Small intestine (tissue), 7 donors: ENCODE results near the gene HYAL1. TPM values are rescaled to one million over a fixed set of nuclear protein-coding genes. Genes with fewer than 3 reads are reported as not detected.

ENCODE experiments used
- DNase-seq, 2 donors: peaks; one replicate each; pipeline versions ENCODE4 v3.0.0 to v3.0.0-alpha.2; 2013
- FAIRE-seq: peaks from 2 replicates; lab custom pipeline; 2012; peaks lifted over from hg19 to GRCh38; lab: Jason Lieb, UNC
- H3K27ac ChIP-seq, 3 donors: one replicate each; pipeline ENCODE4 v1.5.1; 2013; ENCODE audit warnings: low read length in 2 of 3, mild to moderate bottlenecking in 2 of 3, control low read depth in 1 of 3, inconsistent platforms in 1 of 3, low read depth in 1 of 3, moderate library complexity in 1 of 3
- H3K27me3 ChIP-seq, 3 donors: one replicate each; pipeline ENCODE4 v1.6.1; 2013; ENCODE audit warnings: low read length in 3 of 3, inconsistent platforms in 1 of 3; ENCODE audit not compliant: control insufficient read depth in 3 of 3, insufficient read depth in 3 of 3
- H3K36me3 ChIP-seq, 3 donors: one replicate each; pipeline ENCODE4 v1.6.1; 2013; ENCODE audit warnings: low read length in 3 of 3, inconsistent platforms in 1 of 3, low read depth in 1 of 3, mild to moderate bottlenecking in 1 of 3, moderate library complexity in 1 of 3; ENCODE audit not compliant: control insufficient read depth in 3 of 3, insufficient read depth in 2 of 3
- H3K4me1 ChIP-seq, 3 donors: one replicate each; pipeline ENCODE4 v1.6.1; 2013; ENCODE audit warnings: low read length in 2 of 3, inconsistent platforms in 1 of 3, low read depth in 1 of 3, mild to moderate bottlenecking in 1 of 3, moderate library complexity in 1 of 3; ENCODE audit not compliant: control insufficient read depth in 3 of 3, insufficient read depth in 2 of 3
- H3K4me3 ChIP-seq, 3 donors: one replicate each; pipeline ENCODE4 v1.5.1; 2013; ENCODE audit warnings: low read length in 3 of 3, control low read depth in 1 of 3, inconsistent platforms in 1 of 3, low read depth in 1 of 3, mild to moderate bottlenecking in 1 of 3, moderate library complexity in 1 of 3
- H3K9me3 ChIP-seq, 2 donors: one replicate each; pipeline ENCODE4 v1.6.1; 2013; ENCODE audit warnings: low read depth in 1 of 2, low read length in 1 of 2; ENCODE audit not compliant: control insufficient read depth in 2 of 2, insufficient read depth in 1 of 2
- WGBS, 3 donors: extraction: QIAGEN DNeasy Blood & Tissue Kit; methylation state at CpG; one replicate each; pipeline ENCODE4 v1.1.7; 2013; 5-methylcytosine and 5-hydroxymethylcytosine counted together
- polyA plus RNA-seq, 4 donors: library from polyadenylated mRNA; stranded (reverse) in 3 of 4; unstranded in 1 of 4; fragments of 200-250 nt in 3 of 4; fragments of 120-200 nt in 1 of 4; gene quantifications; one replicate each; pipeline versions ENCODE4 v1.2.1 to v1.2.3, GENCODE V29; 2013
- donor health status: healthy with polysubstance abuse.
- donor health status: control.
- donor health status: control.
- donor health status: Bipolar disorder and iron deficiency.
- donor health status: healthy.

HYAL1 gene
- polyA plus RNA-seq, 4 donors, result 1.1 to 11.1 (median 3.7) TPM

DNA sequence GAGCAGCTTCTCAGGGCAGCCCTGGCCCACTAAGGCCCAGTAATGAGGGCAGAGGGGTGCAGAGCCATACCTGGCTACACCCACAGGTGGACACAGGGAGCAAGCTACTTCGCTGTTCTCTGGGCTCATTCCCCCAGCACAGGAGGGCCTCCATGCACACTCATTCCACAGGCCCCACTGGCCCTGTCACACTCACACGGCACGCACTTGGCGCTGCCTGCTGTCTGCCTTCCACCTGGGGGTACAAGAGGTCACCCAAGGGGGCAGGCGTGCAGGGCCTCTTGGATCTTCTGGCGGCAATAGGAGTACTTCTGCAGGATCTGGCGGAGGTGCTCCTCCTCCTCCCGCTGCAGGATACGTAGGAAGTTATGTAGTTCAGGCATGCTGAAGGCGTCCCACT is 27.0 kb upstream of the HYAL1 start:
- Histone ChIP-seq H3K27ac (no peak overlapping the region), H3K4me1 (peaks cover 0 to 24% (median 9%) of the 10 kb centered on the region in 3 donors), H3K27me3 (no peaks in the 10 kb centered on the region), H3K4me3 (no peak overlapping the region), H3K9me3 (no peaks in the 10 kb centered on the region), H3K36me3 (peaks cover 12 to 77% (median 14%) of the 10 kb centered on the region in 3 donors)
- 93 to 97% (median 96%) methylated on average over 10 of the region's 10 CpGs for WGBS, 3 donors
- FAIRE-seq, result no peak
- no peak for DNase-seq

GRCh38 chr3:50327943-50328691 is 24.7 kb upstream of the HYAL1 start, which contains the start of gene TUSC2:
Gene TUSC2 (minus strand): TSS chr3:50328223. CDS start chr3:50328099, 124 bp downstream.
- FAIRE-seq, result no peak
- no peaks in the 10 kb centered on the region for H3K27me3 ChIP-seq
- H3K4me1 ChIP-seq, result peaks cover 0 to 32% (median 6%) of the 10 kb centered on the region in 3 donors

DNA sequence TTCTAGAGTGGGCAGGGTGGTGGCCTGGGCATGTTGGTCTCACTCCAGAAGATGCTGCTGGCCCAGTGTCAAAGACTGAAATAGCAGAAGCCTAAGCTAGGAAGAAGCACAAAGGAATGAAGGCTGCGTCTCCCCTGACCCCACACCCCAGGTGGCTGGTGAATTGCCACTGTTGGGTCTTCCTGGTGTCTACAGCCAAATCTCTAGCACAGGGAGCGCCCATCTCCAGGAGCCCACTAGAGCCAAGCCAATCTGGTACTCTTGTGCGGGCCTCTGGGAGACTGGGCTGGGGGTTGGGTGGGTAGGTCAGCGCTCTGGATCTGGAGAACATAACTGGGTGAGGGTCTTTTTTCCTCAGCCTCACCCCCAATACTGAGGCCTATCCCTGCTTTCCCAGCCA is 23.8 kb upstream of the HYAL1 start:
- H3K4me1 ChIP-seq, result peaks cover 0 to 42% (median 6%) of the 10 kb centered on the region in 3 donors
- no peak for DNase-seq
- H3K27me3 ChIP-seq, result no peaks in the 10 kb centered on the region
- peak overlapping the region in 1 of 3 donors; percentile 67 for H3K27ac ChIP-seq
- H3K9me3 ChIP-seq, result no peaks in the 10 kb centered on the region
- WGBS, 3 donors, result 56 to 76% (median 74%) methylated on average over 4 of the region's 4 CpGs
- H3K36me3 ChIP-seq, result peaks cover 14 to 61% (median 14%) of the 10 kb centered on the region in 3 donors
- no peak for FAIRE-seq
- H3K4me3 ChIP-seq, result peak overlapping the region; percentile 89 to 95 (median 95)

More at GRCh38 chr3:50327943-50328691, 24.7 kb upstream of the HYAL1 start, which contains the start of gene TUSC2:
- no peaks in the 10 kb centered on the region for H3K9me3 ChIP-seq
- H3K4me3 ChIP-seq, result peak within 1 kb of the TSS; percentile 89 to 95 (median 95)
- DNase-seq, result peak; percentile 99
- WGBS, 3 donors, result 2% methylated on average over 48 to 55 of the region's 55 CpGs
- H3K36me3 ChIP-seq, result peaks cover 14 to 70% (median 15%) of the 10 kb centered on the region in 3 donors
- H3K27ac ChIP-seq, result peak within 1 kb of the TSS; percentile 64 to 88 (median 67)

DNA sequence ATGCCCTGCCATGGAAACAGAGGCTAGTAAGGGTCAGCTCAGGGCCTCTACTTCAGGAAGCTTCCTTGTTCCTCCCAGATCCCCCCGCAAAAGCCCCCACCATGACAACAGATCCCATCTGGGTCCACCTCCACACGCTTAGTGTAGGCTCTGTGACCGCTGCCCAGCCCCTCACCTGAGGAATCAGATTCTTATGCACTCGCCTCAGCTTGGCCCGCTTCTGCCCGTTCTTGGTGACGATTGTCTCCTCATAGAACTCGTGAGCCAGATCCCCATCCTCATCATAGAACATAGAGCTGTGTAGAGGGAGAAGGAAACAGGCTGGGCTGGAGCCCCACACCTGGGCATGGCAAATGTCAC is 22.8 kb upstream of the HYAL1 start:
- Histone ChIP-seq H3K36me3 (peaks cover 8 to 51% (median 11%) of the 10 kb centered on the region in 3 donors), H3K4me1 (peaks cover 0 to 46% (median 6%) of the 10 kb centered on the region in 3 donors), H3K4me3 (no peak overlapping the region), H3K9me3 (no peaks in the 10 kb centered on the region), H3K27me3 (no peaks in the 10 kb centered on the region), H3K27ac (no peak overlapping the region)
- no peak for DNase-seq
- no peak for FAIRE-seq
- WGBS, 3 donors, result 90 to 93% (median 91%) methylated on average over 8 of the region's 8 CpGs

- DNase-seq (no peak), FAIRE-seq (no peak)
- H3K36me3 ChIP-seq, result peaks cover 7 to 46% (median 8%) of the 10 kb centered on the region in 3 donors
- H3K27ac ChIP-seq, result no peak overlapping the region
- no peak overlapping the region for H3K4me3 ChIP-seq
- H3K9me3 ChIP-seq, result no peaks in the 10 kb centered on the region
- 81 to 89% (median 85%) methylated on average over 11 of the region's 11 CpGs for WGBS, 3 donors
- H3K27me3 ChIP-seq, result no peaks in the 10 kb centered on the region
- peaks cover 0 to 46% (median 6%) of the 10 kb centered on the region in 3 donors for H3K4me1 ChIP-seq
Observed at GRCh38 chr3:50325497-50326181, 22.3 kb upstream of the HYAL1 start.

- peak overlapping the region in 1 of 3 donors; percentile 17 for H3K27ac ChIP-seq
- no peak for FAIRE-seq
- peaks cover 2 to 45% (median 3%) of the 10 kb centered on the region in 3 donors for H3K36me3 ChIP-seq
- no peaks in the 10 kb centered on the region for H3K9me3 ChIP-seq
- WGBS, 3 donors, result 82 to 87% (median 83%) methylated on average over 2 of the region's 2 CpGs
- H3K27me3 ChIP-seq, result no peaks in the 10 kb centered on the region
- peaks cover 0 to 50% (median 7%) of the 10 kb centered on the region in 3 donors for H3K4me1 ChIP-seq
- DNase-seq, result no peak
- no peak overlapping the region for H3K4me3 ChIP-seq
Observed at GRCh38 chr3:50325113-50325480, 21.7 kb upstream of the HYAL1 start.

GRCh38 chr3:50324351-50325112 is 21.2 kb upstream of the HYAL1 start:
- WGBS, 3 donors, result 37 to 49% (median 46%) methylated on average over 4 of the region's 4 CpGs
- Histone ChIP-seq H3K27me3 (no peaks in the 10 kb centered on the region), H3K9me3 (no peaks in the 10 kb centered on the region), H3K4me1 (peaks cover 2 to 55% (median 9%) of the 10 kb centered on the region in 3 donors), H3K27ac (peak overlapping the region in 2 of 3 donors; percentile 55 to 96), H3K36me3 (peaks cover 0 to 45% (median 3%) of the 10 kb centered on the region in 3 donors), H3K4me3 (no peak overlapping the region)
- FAIRE-seq (no peak), DNase-seq (peak; percentile 64 to 90)
